Left forelimb (tissue), 1 donor: Measurements from ENCODE around the gene C6orf163.

Experiments used
- DNase-seq: peaks from one replicate; pipeline ENCODE4 v3.0.0-alpha.2; 2018; ENCODE audit warnings: low spot score

C6orf163 gene

DNA sequence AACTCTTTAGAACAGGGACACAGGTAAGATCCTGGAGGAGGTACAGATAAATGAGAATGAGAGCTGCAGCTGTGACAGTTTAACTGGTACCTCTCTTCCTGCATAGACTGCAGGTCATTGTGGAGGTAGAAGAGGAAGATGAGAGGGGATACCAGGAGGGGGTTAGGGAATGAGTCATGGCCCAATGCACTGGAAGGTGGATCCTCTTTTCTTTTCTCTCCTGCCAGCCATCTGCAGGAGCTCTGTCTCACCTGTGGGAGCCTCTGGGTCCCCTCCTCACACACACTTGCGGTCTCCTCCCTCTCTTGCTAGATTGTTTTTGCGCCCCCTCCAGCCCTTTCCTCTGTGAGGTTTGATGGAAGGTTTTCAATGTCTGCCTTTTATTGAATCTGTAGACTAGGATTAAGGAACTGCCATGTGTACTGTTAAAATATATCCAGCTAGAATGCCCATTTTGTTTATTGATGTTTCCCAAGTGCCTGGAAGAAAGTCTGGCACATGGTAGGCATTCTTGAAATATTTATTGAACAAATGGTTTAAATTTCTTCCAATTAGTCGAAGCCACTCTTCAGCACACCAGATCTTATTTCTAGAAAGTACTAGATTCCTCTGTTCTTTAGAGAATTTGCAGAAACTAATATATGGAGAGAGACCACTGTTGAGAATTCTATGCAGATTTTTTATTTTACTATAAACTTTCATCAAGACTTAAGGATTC, 13.0 kb downstream of the C6orf163 start:
- no peak for DNase-seq

DNA sequence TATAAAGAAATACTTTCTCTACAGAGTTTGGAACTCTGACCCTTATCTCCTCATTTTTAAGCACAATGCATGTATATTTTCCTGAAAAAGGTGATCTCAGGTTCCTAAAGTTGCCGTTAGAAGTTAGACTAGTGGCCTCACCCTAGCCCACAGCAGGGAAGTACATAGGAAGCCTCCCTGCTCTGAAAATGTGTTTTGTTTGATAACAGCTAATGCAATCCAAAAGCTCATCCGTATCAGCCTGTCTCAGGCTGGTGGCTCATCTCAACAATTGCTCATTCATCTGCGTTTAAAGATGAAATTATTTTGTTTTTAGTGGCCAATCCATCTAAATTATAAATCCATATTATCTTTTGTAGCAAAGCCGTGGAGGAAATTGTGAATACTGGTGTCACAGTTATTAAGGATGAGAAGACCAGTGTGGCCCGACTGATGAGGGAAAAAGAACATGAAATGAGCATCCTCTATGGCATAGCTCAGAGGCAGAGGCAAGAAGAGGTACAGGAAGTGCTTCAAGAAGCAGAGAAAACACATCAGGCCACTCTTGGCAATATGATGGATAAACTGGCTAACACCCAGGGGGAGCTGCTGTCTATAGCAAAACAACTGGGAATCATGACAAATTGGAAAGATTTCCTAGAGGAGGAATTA, 20.1 kb downstream of the C6orf163 start:
- DNase-seq = no peak

DNA sequence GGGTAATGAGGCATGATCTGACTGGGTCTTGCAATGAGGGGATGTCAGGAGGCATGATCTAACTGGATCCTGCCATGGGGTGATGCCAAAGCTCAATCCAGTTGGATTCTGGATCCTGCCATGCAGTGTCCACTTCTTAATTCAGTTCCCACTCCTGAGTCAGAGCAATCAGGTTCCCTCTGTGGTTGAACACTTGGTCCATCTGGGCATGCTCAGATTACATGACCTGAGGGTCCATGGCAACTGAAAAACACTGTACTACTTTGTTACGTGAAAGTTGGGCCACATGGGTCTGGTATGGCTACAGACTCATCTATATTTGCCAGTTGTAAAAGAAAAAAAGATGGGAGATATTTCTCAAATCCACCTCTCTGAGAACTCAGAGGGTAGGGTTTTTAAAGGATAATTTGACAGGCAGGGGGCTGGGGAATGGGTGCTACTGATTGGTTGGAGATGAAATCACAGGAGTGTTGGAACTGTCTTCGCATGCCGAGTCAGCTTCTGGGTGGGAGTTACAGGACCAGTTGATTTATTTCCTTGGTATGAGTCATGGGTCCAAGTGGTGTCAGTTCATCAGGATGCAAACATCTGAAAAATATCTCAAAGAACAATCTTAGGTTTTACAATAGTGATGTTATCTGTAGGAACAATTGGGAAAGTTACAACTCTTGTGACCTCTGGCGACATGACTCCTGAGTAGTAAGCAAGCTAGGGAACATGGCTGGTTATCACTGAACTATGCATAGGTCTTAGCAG, 21.6 kb downstream of the C6orf163 start:
- DNase-seq = no peak

GRCh38 chr6:87366899-87367298, 22.3 kb downstream of the C6orf163 start:
- DNase-seq = no peak

- DNase-seq = no peak
Measured at GRCh38 chr6:87373377-87373776, 28.8 kb downstream of the C6orf163 start.

DNA sequence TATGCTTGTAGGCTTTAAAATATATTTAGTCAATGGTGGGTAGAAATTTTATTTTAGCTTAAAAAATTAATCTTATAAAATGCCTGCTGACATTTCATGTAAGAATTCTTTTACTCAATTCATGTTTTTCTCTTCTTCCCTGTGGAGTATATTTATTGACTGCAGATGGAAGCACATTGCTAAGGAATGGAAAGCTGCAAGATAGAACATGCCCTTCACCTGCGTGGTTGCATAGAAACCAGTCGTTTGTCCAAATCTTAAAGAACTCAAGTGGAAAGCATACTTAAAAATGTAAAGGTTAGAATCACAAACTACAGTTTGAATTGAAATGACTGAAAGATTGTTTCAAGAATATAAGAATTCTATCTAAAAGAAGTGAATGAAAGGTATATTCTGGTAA, 30.7 kb downstream of the C6orf163 start:
- DNase-seq = no peak

DNA sequence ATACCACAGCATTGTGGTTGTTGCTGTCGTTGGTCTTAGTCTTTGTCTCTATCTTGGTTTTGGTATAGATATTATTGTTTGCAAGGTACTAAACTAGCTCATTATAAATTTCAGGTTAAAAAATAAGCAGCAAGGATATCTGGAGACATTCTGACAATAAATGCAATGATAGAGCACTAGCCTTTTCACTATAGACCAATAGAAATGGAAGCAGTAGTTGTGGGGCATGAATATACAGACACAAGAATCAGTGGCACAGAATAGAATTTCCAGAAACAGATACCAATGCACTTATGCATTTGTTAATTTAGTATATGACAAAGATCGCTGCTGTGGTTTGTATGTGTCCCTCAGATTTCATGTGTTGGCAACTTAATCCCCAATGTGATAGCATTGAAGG, 32.0 kb downstream of the C6orf163 start:
- DNase-seq = no peak

DNA sequence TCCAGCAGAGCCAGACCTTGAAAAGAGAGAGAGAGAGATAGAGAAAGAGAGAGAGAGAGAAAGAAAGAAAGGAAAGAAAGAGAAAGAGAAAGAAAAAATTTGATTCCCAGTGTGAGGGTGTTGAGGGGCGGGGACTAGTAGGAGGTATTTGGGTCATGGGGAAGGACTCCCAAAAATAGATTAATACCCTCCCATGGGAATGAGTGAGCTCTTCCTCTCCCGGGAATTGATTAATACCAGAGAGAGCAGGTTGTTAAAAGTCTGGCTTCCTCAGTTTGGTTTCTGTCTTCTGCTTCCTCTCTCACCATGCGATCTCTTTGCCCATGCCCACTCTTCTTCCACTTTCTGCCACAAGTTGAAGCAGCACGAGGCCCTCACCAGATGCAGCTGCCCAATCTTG, 34.3 kb downstream of the C6orf163 start:
- DNase-seq = no peak

DNA sequence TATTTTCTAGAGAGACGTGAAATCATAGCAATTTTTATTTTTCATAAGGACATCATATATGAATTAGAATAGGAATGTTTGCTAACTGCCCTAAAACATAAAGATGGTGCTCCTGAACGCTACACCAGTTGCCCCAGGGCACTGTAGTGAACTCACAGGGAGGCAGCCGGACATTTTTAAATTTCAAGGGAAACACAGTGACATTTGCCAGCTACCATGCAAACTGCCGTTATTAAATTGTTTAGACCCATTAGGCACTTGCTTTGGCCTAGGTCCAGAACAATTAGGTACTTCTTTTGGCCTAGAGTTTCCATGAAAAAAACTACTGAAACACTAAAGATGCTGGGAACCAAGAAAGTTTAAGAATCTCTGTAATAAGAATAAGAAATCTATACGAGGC, 38.2 kb downstream of the C6orf163 start:
- no peak for DNase-seq

DNA sequence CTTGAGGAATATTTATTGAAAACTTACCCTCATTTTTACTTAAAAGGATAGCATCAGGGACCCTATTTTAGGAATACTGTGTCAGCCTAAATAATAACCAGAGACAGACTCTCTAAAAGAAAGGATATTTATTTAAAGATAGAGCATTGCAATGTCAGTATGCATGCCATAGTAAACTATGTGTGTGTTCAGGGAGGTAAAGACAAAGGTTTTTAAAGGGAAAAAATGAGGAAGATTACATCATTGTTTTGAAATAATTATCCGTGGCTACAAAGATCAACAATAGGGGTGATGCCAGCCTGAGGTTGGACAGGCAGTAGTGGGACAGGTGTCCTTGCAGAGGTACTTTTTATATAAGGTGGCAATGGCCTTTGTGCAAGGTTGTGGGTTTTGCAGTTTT, 39.4 kb downstream of the C6orf163 start:
- DNase-seq = no peak

DNA sequence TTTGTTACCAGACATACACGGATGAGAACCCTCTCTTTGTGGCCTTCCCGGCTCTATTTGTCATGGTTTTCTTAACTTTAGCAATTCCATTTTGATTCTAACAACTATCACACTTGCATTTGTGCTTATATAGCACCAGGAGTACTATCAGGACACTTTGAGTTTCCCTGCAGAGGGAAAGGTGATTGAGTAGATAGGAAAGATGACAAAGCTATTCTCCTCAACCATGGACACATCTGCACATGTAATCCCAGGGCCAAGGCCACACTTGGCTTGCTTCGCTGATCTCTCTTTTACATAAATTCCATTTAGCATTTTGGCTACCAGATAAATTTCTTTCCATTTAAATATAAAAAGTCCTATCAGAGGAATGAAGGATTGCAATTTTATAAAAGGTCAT, 39.8 kb downstream of the C6orf163 start:
- no peak for DNase-seq

- DNase-seq = no peak
Measured at GRCh38 chr6:87391334-87391733, 46.7 kb downstream of the C6orf163 start.

- DNase-seq = no peak
Measured at GRCh38 chr6:87393026-87393622, 48.5 kb downstream of the C6orf163 start.

DNA sequence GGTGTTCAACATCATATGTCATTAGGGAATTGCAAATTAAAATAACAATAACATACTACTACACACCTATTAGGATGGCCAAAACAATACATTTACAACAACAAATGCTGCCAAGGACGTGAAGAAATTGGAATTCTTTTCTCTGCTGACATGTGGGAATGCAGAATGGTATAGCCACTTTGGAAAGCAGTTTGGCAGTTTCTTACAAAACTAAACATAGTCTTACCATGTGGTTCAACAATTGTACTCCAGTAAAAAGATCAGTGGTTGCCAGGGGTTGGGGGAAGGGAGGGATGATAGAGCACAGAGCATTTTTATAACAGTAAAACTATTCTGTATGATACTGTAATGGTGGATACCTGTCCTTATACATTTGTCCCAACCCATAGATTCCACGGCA, 50.8 kb downstream of the C6orf163 start:
- no peak for DNase-seq

DNA sequence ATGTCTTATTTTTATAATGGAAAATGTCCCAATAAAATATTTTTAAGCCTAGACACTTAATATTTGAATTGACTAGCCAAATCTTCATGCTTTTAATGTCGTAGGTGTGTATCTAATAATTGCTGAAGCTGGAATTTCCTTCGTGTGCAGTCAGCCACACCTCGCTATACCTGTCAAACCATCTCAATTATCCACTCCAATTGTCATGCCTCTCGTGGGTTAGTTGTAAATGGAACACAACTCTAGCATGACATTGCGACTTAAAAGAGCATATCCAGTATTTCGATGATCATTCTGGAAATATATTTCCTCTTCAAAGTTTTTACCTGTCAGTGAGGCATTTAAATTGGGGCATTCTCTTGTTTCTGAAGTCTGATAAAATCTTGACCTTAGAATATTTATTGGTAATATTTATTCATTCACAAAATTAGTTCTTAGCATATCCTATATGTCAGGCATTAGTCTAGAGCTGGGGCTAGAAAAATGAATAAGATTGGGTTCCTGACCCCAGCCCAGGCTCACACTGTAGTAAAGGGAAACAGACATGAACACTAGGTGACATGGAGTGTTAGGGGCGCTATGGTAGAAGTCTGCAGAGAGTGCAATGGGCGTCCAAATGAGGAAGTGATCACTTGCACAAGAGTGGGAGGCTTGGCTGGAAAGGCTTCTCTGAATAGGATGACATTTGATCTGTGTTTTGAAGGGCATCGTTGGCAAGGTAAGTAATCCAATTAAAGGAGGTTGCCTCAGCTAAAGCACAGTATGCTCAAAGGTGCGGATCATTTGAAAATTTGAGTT, 52.2 kb downstream of the C6orf163 start:
- DNase-seq = no peak

GRCh38 chr6:87397656-87398055, 53.0 kb downstream of the C6orf163 start:
- no peak for DNase-seq

DNA sequence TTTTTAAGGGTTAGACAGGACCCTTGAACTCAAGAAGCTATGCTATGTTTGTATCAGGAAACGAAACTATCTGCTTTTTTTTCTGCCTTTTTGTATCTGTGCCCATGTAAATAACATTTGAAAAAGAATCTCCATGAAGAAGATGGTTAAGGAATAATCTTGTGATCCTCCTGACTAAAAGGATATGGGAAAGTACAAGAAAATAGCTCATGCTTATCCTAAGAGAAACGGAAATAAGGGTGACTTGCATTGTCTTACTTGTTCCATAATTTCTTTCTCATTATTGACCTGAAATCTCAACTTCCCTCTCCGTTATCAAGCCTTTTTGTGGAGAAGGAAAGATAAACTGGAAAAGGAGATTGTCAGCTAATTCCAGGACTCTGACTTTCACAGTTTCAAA, 57.2 kb downstream of the C6orf163 start:
- DNase-seq = no peak

- no peak for DNase-seq
Measured at GRCh38 chr6:87407561-87407900, 62.9 kb downstream of the C6orf163 start.

DNA sequence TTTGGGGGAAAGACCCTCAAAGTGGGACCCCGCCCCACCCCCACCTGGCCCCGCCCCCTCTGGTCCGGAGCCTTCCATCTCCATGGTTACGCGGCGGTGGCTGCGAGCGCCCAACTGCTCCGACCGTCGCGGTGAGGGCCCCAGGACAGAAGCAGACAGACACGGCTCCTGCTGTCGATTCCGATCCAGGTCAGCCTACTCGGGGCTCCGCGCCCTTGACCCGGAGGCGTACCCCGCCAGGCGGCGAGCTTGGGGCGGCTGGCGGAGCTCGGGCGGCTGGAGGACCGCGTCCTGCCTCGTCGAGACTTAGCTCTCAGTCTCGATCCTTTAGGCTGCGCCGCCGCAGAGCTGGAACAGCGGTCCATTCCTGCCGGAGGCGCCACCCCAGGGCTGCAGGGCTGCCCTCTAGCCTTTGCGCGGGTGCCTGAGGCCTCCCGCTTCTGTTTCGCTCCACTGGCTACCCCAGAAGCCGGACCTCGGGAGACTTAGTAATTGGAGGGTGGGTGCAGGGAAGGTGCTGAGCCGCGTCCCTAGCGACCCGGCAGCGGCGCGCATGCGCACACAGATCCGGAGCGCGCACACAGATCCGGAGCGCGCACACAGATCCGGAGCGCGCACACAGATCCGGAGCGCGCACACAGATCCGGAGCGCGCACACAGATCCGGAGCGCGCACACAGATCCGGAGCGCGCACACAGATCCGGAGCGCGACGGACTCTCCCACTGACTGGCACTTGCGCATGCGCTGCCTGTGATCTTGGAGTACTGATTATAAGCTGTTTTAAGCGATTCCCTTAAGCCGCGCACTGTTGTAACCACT, 63.5 kb downstream of the C6orf163 start, which contains the start of gene CFAP206:
TSS of gene CFAP206 (plus strand) at position 72 of the 820 bp plus-strand sequence. CDS start 1,868 bp downstream, outside the sequence.
- peak; percentile 90 for DNase-seq

GRCh38 chr6:87408721-87409155, 64.1 kb downstream of the C6orf163 start:
- DNase-seq = no peak
